GM11168 (cell line): ENCODE data around the gene DZANK1.
"Not testable (repeated sequence)": the region's sequence is repeated elsewhere in the genome, so short reads cannot be mapped to it uniquely, and the experiment has no call there.

Experiments
- in situ Hi-C: fragments of 300-500 bp; cut with MboI; formaldehyde crosslinking; loops from one replicate; pipeline ENCODE4 v1.12.0; 2022; ENCODE audit warnings: low sequenced_read_pairs; ENCODE audit not compliant: unreplicated experiment

DZANK1 gene

DNA sequence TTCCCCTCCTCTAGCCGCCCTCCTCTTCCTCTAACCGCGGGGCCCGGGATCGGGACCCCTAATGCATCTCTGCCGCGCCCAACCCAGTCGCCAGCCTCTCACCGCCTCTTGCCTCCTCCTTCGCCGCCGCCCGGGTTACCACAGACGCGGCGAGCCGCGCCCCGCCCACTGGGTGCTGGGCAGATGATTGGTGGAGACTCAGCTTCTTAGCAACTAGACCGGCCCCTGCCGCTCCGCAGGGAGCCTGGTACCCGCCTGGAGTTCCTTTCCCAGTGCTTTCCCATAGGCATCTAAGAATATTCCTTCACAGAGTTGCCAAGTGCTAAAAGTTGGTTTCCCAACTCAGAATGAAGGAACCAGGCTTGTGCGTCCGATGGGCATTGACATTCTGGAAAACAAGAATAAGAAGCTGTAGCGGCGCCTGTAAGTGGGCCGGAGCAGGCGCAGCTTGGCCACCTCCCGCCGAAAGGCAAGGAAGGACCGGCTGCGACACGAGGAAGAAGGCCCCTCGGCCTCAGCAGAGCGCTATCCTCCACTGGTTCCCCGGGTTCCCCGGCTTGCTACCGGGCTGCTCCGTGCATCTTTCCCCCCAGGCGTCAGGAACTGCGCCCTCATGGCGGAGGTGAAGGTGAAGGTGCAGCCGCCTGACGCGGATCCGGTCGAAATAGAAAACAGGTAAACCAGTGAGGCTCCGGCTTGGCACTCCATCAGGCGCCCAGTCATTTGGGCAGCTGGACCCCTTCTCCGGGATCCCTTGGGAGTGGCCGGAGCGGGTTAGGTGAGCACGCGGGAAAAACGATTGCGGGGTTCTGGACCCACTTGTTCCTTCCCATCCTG is at the start of gene DZANK1, which contains the start of gene POLR3F:
Gene DZANK1, minus strand, starts transcription at position 137 of the 837 bp plus-strand sequence. CDS start 1,672 bp downstream, outside the sequence.
Gene POLR3F, plus strand, starts transcription at position 497 of the 837 bp plus-strand sequence. Its CDS starts 117 bp downstream, at position 614.
- in situ Hi-C loops: no loop called here

DNA sequence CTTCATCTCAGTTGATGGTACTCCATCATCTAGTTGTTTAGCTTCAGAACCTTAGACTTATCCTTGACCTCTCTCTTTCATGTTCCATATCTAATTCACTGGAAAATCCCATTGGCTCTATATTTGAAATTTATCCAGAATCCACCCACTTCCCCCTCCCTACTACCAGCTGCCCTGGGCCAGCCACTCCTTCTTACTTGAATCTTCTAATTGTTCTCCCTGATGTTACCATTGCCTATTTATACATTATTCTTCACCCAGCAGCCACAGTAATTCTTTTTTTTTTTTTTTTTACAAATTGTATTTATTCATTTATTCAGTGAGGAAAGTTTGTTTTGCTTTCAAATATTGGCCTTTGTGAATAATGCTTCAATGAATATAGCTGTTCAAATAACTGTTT is 49.1 kb upstream of the DZANK1 start:
- in situ Hi-C loops: no loop called here

DNA sequence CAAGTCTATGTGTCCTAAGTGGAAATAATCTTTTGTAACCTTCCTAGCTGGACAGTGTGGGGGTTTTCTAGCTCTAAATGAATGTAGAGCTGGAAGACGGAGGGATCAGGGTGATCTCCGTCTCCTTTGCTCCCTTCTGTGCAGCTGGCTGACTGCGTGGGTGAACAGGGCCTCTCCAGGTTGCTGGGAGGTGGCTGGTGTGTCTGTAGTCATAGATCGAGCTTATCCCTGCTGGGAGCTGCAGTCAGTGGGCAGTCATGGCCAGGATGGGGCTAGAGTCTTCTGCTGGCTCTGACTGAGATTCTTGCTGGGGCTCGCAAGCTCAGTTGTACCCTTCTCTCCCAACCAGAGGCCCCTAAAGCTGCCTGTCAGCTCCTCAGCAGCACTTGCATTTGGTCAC is 47.3 kb upstream of the DZANK1 start:
- in situ Hi-C loops: no loop called here

DNA sequence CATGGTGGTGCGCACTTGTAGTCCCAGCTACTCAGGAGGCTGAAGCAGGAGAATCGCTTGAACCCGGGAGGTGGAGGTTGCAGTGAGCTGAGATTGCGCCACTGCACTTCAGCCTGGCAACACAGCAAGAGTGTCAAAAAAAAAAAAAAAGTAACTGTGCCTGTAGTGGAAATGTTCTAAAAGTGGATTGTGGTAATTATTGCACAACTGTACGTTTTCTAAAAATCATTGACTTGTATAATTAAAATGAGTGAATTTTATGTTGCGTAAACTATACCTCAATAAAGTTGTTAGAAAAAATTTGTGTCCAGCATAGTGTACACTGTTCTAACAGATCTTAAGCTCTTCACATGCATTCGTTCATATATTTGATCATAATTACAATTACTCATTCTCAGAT is 46.4 kb upstream of the DZANK1 start:
- in situ Hi-C loops: no loop called here

DNA sequence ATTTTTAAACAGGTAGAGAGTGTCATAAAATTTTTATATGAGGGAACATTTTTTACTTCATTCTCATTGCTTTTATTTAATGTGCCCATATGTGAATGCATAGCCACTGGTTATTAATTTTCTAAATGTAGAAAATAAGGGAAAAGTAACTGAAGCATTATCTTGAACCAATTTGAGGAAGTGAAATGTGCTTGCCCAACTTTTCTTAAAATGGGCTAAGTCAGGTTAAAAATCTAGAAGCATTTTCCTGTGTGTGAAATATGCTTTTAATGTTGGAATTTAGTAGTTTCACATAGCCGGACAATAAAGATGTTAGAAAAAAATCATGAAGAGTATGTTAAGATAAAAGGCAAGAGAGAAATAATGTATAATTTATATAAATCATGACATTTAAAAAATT is 44.7 kb upstream of the DZANK1 start:
- in situ Hi-C loops: no loop called here

DNA sequence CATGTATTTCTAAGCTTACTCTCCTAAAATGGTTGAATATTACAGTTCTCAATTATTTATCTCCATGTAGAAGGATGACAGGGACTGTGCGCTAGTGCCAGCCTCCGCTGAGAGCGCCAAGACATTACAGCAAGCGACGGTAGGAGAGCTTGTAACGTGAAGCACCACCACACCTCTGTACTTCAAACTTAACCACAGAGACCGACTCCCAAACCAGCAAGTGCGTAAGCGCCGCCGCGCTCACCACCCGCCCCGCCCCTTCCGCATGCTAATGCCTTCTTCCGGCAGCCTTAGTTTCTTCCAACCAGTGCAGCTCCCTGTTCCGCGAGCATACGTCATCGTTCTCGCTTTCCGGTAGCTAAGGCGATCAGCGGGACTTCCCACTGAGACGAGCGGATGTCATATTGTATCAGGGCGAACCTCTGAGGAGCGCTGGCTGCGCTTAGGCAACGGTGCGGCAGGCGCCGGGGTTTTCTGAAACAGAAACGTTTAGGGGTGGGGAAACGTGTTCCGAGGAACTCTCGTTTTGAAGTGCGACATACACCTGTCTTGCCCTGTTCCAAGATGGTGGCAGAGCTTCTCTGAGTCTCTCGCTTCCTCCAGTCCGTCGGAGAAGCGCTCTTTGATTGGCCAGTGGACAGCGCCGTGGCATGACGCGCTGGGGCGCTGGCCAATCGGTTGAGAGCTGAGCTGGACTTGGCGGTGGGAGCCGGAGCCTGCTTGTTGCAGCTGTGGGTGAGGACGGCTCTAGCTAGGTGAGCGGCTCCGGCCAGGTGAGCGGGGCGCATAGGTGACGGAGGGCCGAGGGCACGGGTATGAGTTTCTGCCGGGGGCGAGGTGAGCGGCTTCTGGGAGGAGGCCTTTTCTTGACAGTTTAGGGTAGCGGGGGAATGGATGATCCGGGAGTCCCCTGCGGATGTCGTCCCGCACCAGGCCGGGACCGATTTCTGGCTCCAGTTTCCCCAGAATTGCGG is 40.7 kb upstream of the DZANK1 start, which contains the start of gene SEC23B:
Gene SEC23B, plus strand, starts transcription at position 723 of the 974 bp plus-strand sequence. CDS start 2,896 bp downstream, outside the sequence.
- in situ Hi-C loops: no loop called here

DNA sequence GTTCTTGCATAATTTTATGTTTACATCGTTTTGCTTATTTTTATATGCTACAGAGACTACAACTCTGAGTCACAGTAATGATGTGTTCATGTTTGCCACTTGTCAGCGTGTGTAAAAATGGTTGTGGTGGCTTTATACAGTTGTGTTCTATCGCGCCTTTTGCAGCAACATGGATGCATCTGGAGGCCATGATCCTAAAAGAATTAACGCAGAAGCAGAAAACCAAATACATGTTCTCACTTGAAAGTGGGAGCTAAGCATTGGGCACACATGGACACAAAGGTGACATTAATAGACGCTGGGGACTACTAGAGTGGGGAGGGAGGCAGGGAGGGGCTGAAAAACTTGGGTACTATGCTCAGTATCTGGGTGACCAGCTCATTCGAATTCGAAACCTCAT is 39.9 kb upstream of the DZANK1 start:
- in situ Hi-C loops: no loop called here

DNA sequence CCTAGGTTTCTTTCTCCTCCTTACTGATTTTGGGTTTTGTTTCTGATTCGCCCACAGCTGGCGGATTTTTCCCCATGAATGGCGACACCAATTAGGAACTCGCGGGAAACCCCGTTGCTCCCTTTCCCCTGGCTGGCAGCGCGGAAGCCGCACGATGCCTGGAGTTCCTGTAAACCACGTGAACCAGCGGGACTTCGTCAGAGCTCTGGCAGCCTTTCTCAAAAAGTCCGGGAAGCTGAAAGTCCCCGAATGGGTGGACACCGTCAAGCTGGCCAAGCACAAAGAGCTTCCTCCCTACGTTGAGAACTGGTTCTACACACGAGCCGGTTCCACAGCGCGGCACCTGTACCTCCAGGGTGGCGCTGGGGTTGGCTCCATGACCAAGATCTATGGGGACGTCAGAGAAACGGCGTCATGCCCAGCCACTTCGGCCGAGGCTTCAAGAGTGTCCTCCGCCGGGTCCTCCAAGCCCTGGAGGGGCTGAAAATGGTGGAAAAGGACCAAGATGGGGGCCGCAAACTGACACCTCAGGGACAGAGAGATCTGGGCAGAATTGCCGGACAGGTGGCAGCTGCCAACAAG is 37.7 kb upstream of the DZANK1 start:
- in situ Hi-C loops: no loop called here

DNA sequence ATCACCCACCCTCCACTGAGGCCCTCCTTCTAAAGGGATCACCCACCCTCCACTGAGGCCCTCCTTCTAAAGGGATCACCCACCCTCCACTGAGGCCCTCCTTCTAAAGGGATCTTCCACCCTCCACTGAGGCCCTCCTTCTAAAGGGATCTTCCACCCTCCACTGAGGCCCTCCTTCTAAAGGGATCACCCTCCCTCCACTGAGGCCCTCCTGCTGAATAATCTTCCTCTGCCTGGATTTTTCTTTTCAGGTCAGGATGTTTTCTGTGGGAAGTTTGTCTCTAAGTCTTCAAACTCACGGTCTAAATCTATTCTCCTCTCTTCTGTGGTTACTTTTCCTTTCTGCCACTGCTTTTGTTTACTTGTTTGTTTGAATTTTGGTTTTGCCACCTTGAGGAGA is 34.8 kb upstream of the DZANK1 start:
- in situ Hi-C loops: not testable (repeated sequence)

DNA sequence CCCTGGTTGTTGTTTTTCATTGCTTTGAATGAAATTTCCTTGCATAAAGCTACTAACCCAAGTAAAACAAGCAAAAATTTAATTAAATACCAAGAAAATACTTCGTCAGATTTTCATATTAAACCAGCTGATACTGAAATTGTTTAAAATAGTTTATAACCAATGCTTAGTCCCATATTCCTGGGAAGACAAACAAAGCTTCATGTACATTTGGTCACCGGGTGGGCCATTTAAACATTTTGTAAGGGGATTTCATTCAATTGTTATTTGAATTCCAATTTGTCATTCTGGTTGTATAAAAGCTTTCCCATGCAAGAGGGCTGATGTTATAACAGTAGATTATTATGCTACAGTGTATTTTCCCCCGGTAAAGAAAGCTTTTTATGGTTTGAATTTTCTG is 30.8 kb upstream of the DZANK1 start:
- in situ Hi-C loops: no loop called here

DNA sequence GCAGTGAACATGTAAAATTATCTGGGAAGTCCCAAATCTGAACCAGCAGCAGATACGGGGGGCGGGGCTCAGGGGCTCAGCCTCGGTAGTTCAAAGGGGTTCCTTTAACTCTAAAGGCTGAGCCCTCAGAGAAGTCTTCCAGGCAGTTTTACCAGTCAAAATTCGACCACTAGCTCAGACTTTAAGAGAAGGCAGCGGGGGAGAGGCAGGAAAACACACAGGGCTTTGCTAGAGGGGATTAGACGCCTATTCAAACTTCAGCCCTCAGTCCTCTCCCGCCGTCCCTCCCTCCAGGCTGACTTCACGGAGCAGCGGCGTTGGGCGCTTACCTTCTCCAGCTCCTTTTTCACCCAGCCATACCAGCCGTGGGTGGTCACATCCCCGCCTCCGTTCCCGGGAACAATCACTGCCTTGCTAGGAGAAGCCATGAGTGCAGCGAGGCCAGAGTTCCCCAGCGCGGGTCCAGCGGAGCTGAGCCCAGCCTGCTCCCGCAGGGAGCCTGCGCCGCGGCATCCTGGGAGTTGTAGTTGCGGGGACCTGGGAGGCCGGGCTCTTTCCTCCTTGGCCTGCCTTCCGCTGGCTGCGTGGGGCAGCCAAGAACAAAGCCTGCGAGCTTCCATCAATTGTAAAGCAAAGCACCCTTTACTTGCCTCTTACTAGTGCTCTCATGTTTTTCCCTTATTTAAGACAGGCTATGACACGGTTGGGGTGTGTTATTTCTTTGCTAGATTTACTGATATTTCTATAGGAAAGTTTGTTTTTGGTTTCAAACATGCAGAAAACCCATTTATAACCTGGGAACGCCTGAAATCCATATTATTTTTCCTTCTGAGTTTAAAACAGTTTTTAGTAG is 30.1 kb upstream of the DZANK1 start, which contains the start of gene RBBP9:
Gene RBBP9, minus strand, starts transcription at position 486 of the 853 bp plus-strand sequence. Its CDS starts 58 bp downstream, at position 428.
- in situ Hi-C loops: no loop called here

DNA sequence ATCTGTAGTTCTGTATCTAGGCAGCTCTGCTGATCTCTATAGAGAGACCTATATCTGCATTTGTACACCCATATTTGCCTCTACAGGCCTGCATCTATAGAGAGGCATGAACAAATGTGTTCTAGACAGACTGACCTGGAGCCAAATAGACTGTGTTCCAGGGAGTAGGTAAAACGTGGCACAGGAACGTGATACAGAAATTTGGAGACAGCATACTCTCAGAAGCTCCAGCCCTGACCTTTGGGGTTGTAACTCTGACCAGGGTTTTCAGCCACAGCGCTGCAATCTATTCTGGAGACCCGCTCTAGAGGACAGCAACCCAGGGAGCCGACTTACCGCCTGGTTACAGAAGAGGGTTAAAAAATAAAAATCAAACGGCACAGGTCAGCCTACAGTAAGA is 29.2 kb upstream of the DZANK1 start:
- in situ Hi-C loops: no loop called here

DNA sequence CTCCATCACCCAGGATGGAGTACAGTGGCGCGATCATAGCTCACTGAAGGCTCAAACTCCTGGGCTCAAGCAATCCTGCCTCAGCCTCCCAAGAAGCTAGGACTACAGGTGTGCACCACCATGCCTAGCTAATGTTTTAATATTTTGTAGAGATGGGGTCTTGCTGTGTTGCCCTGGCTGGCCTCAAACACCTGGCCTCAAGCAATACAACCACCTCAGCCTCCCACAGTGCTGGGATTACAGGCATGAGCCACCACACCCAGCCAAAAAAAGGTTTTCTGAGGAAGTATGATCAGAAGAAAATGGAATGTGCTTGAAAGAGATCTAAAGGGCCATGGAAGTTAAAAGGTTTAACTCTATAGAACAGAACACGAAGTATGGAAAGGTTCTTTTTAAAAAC is 21.5 kb upstream of the DZANK1 start:
- in situ Hi-C loops: no loop called here

DNA sequence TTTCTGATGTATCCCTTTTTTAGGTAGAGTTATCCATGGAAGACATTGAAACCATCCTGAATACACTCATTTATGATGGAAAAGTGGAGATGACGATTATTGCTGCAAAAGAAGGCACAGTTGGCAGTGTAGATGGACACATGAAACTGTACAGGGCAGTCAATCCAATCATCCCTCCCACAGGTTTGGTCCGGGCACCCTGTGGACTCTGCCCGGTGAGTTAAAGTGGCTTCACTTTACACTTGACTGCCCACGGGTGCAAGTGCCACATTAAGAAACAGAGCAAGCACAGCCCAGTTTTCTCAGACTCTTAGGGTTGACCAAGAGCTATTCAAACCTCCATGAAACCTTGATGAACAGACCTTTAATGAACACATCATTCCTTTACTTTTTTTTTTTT is 14.8 kb upstream of the DZANK1 start:
- in situ Hi-C loops: no loop called here

DNA sequence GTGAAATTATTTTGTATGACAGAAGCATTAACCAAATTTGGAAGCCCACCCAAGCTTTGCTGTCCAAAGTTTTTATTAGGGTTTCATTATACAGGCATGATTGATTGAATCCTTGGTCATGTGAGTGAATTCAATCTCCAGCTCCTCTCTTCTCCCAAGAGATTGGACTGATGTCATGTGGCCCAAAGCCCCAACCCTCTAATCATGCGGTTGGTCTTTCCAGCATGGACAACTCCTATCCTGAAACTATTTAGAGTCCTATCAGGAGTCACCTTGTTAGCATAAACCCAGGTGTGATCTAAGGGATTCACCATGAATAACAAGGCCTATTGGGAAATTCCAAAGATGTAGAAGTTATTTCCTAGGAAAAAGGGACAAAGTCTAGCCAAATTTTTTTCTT is 11.0 kb upstream of the DZANK1 start:
- in situ Hi-C loops: no loop called here

DNA sequence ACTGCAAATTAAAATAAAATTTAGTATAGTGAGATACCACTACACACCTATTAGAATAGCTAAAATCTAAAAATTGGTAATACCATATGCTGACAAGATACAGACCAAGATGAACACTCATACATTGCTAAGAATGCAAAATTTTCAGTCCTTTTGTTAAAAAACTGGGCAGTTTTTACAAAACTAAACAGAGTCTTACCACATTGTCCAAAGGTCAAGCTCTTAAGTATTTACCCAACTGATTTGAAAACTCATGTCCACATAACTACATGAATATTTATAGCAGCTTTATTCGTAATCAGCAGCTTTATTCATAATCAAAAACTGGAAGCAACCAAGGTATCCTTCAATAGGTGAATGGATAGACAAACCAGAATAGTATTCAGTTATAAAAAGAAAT is 10.4 kb upstream of the DZANK1 start:
- in situ Hi-C loops: no loop called here

DNA sequence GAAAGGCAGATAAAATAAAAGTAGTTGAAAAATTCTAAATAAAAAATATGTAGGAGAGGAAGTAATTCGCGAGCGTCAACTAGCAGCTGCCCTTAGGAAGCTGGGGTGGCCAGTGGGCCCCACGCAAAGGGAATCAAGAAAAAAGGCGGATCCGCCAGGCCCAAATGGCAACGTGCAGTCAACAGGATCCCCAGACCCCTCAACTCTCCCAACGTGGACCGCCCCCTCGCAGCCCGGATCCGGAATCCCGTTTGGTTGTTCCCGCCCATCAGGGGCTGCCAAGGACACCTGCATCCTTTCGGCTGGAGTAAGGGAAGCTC is 296 bp downstream of the DZANK1 start:
- in situ Hi-C loops: no loop called here

DNA sequence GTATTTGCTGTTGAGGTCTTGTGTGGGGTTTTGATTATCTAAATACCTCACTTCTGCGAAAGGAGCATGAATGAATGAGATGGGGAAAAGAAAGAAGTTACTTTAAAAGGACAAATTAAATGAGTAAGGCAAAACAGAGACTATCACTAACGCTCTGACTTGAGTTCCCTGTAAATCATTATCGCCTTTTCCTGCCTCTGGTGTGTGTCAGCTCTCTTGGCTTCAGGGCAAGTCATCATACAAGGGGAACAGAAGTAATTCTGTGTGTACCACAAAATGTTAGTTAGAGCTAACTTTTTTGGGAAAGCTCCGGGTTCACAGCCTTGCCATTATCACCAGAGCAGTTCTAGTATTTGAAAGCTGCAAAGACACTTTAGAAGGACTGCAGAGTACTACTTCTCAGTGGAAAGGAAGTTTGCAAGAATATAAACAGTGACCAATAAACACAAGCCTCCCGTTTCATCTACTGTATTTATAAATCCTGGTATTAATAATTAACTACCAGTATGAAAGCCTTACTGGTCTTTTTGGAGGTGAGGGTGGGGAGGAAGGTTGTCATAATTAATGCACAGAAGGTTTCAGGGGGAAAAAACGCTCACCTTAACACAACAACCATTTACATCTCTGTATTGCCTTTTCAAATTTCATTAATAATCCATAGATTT is 1.2 kb downstream of the DZANK1 start:
- in situ Hi-C loops: no loop called here

DNA sequence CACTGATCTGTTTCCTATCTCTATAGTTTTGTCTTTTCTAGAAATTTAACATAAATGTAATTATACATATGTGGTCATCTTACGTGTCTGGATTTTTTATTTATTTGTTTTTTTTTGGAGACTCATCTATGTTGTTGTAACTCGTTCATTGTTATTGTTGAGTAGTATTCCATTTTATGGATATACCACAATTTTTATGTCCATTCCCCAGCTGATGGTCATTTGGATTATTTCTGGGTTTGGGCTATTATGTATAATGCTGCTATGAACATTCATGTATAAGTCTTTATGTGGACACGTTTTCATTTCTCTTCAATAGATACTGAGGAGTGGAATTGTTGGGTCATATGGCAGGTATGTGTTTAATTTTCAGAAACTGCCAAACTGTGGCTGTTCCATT is 10.2 kb downstream of the DZANK1 start:
- in situ Hi-C loops: no loop called here
